Upper lobe of left lung (tissue), 6 donors: ENCODE data around the gene CTCFL. TPM values are rescaled to one million over a fixed set of nuclear protein-coding genes. Genes with fewer than 3 reads are reported as not detected.

Experiments
- ATAC-seq, 2 donors: fragments of 200-7000 bp; cut with Tn5 transposase; one replicate each; pipeline ENCODE4 v1.9.1; 2022; ENCODE audit warnings: mild to moderate bottlenecking in 2 of 2, moderate library complexity in 2 of 2; ENCODE audit not compliant: low FRiP score in 2 of 2
- DNase-seq, 2 donors: peaks; one replicate each; pipeline ENCODE4 v3.0.0-alpha.2; 2019 to 2020
- H3K27ac ChIP-seq, 4 donors: fragments of 200-600 bp; sonication (generic); one replicate each; pipeline ENCODE4 v1.5.1; 2016 to 2019
- H3K27me3 ChIP-seq, 4 donors: fragments of 200-600 bp; sonication (generic); one replicate each; pipeline ENCODE4 v1.5.1; 2017 to 2019
- H3K36me3 ChIP-seq, 4 donors: fragments of 200-600 bp; sonication (generic); one replicate each; pipeline ENCODE4 v1.5.1; 2016 to 2019
- H3K4me1 ChIP-seq, 4 donors: fragments of 200-600 bp; sonication (generic); one replicate each; pipeline ENCODE4 v1.5.1; 2018 to 2019
- H3K4me3 ChIP-seq, 4 donors: fragments of 200-600 bp; sonication (generic); one replicate each; pipeline ENCODE4 v1.5.1; 2017 to 2019; ENCODE audit warnings: mild to moderate bottlenecking in 2 of 4, moderate library complexity in 1 of 4
- H3K9me3 ChIP-seq, 4 donors: fragments of 200-600 bp; sonication (generic); one replicate each; pipeline ENCODE4 v1.5.1; 2018 to 2019
- EP300 ChIP-seq, 4 donors: sonication (generic); formaldehyde crosslinking; IDR thresholded peaks; one replicate each; pipeline ENCODE4 v1.5.1; 2017; ENCODE audit warnings: antibody characterized with exemption in 4 of 4, control low read depth in 2 of 4
- POLR2A ChIP-seq, 4 donors: fragments of 450-650 bp; IDR thresholded peaks; one replicate each; pipeline ENCODE4 v1.5.1; 2016 to 2017; ENCODE audit warnings: antibody characterized with exemption in 4 of 4, mild to moderate bottlenecking in 2 of 4
- POLR2AphosphoS5 ChIP-seq, 2 donors: sonication (generic); formaldehyde crosslinking; IDR thresholded peaks; one replicate each; pipeline ENCODE4 v1.5.1; 2017; ENCODE audit warnings: antibody characterized with exemption in 2 of 2
- WGBS, 2 donors: methylation state at CpG; one replicate each; pipeline ENCODE4 v1.1.5; 2017 to 2018; 5-methylcytosine and 5-hydroxymethylcytosine counted together
- total RNA-seq, 6 donors: library from RNA; depleted of rRNA in 4 of 6; stranded (reverse); fragments of >200 nt in 4 of 6; gene quantifications; one replicate each; pipeline versions ENCODE4 v1.1.0 to v1.2.1, GENCODE V29; 2016 to 2021
- TF ChIP-seq, protein P1 (sequence below), 6 experiments: fragments of 450-650 bp in 4 of 6; fragments of 200-600 bp in 2 of 6; sonication (generic) in 2 of 6; IDR thresholded peaks; one replicate each; pipeline ENCODE4 v1.5.1; 2016 to 2019; ENCODE audit warnings: antibody characterized with exemption in 6 of 6
- donor health status: DM: no; HTN: no; CAD: no; lungs with moderate emphysema.
- donor health status: DM: no; HTN: yes; CAD: no; lungs with severe emphysema.

The CTCFL gene, protein sequence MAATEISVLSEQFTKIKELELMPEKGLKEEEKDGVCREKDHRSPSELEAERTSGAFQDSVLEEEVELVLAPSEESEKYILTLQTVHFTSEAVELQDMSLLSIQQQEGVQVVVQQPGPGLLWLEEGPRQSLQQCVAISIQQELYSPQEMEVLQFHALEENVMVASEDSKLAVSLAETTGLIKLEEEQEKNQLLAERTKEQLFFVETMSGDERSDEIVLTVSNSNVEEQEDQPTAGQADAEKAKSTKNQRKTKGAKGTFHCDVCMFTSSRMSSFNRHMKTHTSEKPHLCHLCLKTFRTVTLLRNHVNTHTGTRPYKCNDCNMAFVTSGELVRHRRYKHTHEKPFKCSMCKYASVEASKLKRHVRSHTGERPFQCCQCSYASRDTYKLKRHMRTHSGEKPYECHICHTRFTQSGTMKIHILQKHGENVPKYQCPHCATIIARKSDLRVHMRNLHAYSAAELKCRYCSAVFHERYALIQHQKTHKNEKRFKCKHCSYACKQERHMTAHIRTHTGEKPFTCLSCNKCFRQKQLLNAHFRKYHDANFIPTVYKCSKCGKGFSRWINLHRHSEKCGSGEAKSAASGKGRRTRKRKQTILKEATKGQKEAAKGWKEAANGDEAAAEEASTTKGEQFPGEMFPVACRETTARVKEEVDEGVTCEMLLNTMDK
- total RNA-seq: under 1 TPM in 3 of 6 donors, not detected in 3; 0.11 to 0.17 (median 0.14) TPM

DNA sequence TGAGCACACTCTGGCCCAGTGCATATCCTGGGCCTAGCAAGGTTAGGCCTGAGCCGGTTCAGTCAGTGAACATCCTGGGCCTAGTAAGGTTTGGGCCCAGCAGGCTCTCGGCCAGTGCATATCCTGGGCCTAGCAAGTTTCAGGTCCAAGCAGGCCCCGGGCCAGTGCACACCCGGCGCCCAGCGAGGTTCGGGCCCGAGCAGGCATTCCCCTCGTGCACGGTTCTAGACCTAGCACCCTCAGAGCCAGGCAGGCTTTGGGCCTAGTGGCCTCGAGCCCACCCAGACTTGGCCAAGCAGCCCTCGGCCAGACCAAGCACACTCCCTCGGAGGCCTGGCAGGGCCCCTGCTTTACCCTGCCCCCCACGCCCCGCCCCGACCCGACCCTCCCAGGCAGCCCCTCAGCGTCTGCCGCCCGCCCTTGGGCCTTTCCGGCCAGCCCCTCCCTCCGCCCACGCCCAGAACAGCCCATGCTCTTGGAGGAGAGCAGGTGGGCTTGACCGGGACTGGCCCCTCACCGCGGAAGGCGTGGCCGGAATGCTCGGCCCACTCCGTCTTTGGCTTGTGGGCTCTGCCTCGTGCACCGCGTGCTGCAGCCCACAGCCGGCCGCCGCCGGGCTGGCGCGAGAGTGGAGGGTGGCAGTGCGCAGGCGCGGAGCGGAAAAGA, at the start of gene CTCFL:
Gene CTCFL, minus strand, starts transcription at position 630 of the 666 bp plus-strand sequence. CDS start 935 bp downstream, outside the sequence.
- 94 to 98% methylated on average over 19 to 39 of the region's 43 CpGs for WGBS, 2 donors
- no peaks in the 10 kb centered on the region for H3K36me3 ChIP-seq
- H3K27ac ChIP-seq: no peak within 1 kb of the TSS
- TF ChIP-seq, protein P1, sequence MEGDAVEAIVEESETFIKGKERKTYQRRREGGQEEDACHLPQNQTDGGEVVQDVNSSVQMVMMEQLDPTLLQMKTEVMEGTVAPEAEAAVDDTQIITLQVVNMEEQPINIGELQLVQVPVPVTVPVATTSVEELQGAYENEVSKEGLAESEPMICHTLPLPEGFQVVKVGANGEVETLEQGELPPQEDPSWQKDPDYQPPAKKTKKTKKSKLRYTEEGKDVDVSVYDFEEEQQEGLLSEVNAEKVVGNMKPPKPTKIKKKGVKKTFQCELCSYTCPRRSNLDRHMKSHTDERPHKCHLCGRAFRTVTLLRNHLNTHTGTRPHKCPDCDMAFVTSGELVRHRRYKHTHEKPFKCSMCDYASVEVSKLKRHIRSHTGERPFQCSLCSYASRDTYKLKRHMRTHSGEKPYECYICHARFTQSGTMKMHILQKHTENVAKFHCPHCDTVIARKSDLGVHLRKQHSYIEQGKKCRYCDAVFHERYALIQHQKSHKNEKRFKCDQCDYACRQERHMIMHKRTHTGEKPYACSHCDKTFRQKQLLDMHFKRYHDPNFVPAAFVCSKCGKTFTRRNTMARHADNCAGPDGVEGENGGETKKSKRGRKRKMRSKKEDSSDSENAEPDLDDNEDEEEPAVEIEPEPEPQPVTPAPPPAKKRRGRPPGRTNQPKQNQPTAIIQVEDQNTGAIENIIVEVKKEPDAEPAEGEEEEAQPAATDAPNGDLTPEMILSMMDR (IDR thresholded peaks at IDR 0.05): no peak
- TF ChIP-seq POLR2AphosphoS5 (IDR thresholded peaks at IDR 0.05) (no peak), EP300 (IDR thresholded peaks at IDR 0.05) (no peak), POLR2A (IDR thresholded peaks at IDR 0.05) (no peak)
- no peak within 1 kb of the TSS for H3K4me3 ChIP-seq
- ATAC-seq: peak in 1 of 2 donors; percentile 6
- H3K27me3 ChIP-seq: no peaks in the 10 kb centered on the region
- no peaks in the 10 kb centered on the region for H3K4me1 ChIP-seq
- H3K9me3 ChIP-seq: no peaks in the 10 kb centered on the region
- DNase-seq: peak in 1 of 2 donors; percentile 70

DNA sequence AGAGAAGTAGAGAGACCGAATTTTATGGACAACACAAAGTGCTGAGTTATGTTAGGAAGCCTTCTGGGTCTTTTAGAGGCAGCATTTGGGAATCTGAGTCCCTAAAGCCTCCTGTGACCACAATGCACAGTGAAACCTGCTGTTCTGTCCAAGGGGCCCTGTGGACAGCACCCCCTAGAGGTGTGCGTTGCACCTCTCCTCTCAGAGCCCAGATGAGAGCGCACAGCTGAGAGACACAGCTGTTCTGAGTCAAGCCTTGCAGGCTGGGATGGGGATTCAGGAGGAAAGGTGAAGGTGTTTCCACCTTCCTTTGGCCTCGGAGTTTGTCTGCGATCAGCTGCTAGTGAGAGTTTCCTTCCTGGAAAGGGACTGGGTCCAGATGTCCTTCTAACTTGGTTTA, 49.0 kb upstream of the CTCFL start:
- no peak overlapping the region for H3K27ac ChIP-seq
- H3K4me1 ChIP-seq: no peaks in the 10 kb centered on the region
- no peak for ATAC-seq
- no peak for DNase-seq
- H3K36me3 ChIP-seq: no peaks in the 10 kb centered on the region
- TF ChIP-seq EP300 (IDR thresholded peaks at IDR 0.05): no peak
- TF ChIP-seq, protein P1 (IDR thresholded peaks at IDR 0.05): no peak
- no peak for TF ChIP-seq POLR2AphosphoS5 (IDR thresholded peaks at IDR 0.05)
- no peak for TF ChIP-seq POLR2A (IDR thresholded peaks at IDR 0.05)
- 51 to 58% methylated on average over 5 of the region's 5 CpGs for WGBS, 2 donors
- H3K27me3 ChIP-seq: no peaks in the 10 kb centered on the region
- no peaks in the 10 kb centered on the region for H3K9me3 ChIP-seq
- H3K4me3 ChIP-seq: no peak overlapping the region

DNA sequence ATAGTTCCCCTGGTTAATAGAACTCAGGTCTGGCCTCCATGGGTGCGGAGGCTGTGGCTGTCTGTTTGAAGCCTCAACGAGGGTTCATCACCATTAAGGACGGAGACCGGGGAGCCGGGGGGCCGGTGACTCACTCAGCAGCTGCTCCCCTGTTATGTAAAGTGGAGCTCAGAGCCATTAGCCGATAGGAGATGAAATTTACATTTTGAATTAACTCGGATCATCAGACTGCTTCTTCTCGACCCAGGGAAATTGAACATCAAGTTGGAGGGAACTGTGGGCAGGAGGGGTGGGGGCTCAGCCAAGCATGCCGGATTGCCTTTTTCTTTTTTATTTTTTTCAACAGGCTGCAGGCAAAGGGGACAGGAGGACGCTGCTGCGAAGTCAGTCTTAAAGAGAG, 48.3 kb upstream of the CTCFL start:
- ATAC-seq: no peak
- no peak overlapping the region for H3K27ac ChIP-seq
- no peaks in the 10 kb centered on the region for H3K4me1 ChIP-seq
- H3K27me3 ChIP-seq: no peaks in the 10 kb centered on the region
- WGBS, 2 donors: 62 to 63% methylated on average over 10 to 12 of the region's 12 CpGs
- H3K36me3 ChIP-seq: no peaks in the 10 kb centered on the region
- DNase-seq: no peak
- no peak overlapping the region for H3K4me3 ChIP-seq
- TF ChIP-seq EP300 (IDR thresholded peaks at IDR 0.05) (no peak), POLR2AphosphoS5 (IDR thresholded peaks at IDR 0.05) (no peak), POLR2A (IDR thresholded peaks at IDR 0.05) (no peak)
- TF ChIP-seq, protein P1 (IDR thresholded peaks at IDR 0.05): no peak
- H3K9me3 ChIP-seq: no peaks in the 10 kb centered on the region

- H3K36me3 ChIP-seq: no peaks in the 10 kb centered on the region
- DNase-seq: no peak
- no peak overlapping the region for H3K27ac ChIP-seq
- H3K4me1 ChIP-seq: no peaks in the 10 kb centered on the region
- no peaks in the 10 kb centered on the region for H3K27me3 ChIP-seq
- ATAC-seq: no peak
- H3K4me3 ChIP-seq: no peak overlapping the region
- H3K9me3 ChIP-seq: no peaks in the 10 kb centered on the region
- whole genome bisulfite sequencing, 2 donors: 88 to 99% methylated on average over 1 to 3 of the region's 3 CpGs
- no peak for TF ChIP-seq POLR2A (IDR thresholded peaks at IDR 0.05)
- TF ChIP-seq POLR2AphosphoS5 (IDR thresholded peaks at IDR 0.05): no peak
- no peak for TF ChIP-seq EP300 (IDR thresholded peaks at IDR 0.05)
- TF ChIP-seq, protein P1 (IDR thresholded peaks at IDR 0.05): no peak
These were observed 47.0 kb upstream of the CTCFL start for GRCh38 chr20:57571782-57572416.
